CD4-positive, alpha-beta T cell treated with Interleukin-6 for 4 hours (primary cell): ENCODE measurements around the gene ABCC5.

Source experiments
- DNase-seq: peaks from one replicate; pipeline ENCODE4 v3.0.0-alpha.2; 2020; ENCODE audit warnings: mixed read lengths

Gene ABCC5

DNA sequence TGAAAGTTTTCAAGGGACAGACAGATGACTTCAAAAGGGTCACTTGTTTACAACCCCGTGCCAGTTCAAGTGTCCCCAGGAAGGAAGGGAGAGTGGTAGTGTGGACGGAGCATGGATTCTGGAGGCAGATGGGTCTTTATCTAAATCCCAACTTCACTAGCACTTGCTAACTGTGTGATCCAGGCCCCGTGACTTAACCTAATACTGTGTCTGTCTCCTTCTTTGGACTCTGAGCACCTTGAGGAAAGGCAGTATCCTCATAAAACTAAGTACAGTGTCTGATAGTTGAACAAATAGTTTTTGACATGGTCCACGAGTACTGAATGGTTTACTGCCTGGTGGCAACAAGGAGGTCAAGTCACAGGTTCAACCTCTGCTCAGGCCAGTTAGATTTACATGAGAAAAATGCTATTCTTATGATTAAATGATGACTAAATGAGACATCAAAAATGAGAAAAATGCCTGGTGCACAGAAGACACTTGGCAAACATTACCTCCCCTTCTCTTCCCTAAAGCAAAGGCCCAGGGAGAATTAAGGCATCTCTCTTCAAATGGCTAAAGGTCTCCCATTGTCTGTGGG lies 48.9 kb downstream of the ABCC5 start:
- DNase-seq = no peak

DNA sequence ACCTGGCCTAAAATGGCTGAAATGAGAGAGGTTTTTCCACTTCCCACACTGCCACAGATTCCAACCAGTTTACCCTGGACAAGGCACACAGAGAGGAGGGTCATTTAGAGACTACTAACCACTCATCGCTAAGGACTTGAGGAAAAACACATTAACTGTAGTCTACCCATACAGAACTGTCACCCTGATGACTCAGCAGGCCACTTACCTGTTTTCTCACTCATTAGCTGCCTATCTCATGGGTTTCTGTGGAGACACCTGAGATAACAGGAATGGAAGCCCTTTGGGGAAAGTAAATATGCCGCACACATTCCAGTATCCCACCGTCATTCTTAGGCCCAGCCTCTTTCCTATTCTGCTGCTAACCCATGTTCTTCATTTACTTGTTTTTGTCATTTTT lies 50.0 kb downstream of the ABCC5 start:
- DNase-seq = no peak

DNA sequence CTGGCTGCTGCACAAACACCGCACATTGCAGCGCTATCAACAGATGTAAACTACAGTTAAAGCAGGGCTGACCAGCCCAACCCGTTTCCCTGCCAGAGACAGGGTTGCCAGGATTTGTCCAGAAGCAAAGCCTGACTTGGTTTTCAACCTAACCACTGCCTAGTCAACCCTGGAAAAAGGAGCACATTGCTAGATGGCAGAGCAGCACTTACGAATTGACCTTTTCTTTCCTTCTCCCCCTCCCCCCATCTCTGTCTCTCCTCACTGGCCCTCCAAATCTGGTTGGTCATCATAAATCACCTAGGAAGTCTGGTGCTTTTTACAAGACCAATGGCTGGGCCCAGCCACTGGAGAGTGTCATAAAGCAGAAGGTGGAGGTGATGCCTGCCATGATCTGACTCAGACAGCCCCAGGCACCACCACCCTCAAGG lies 51.3 kb downstream of the ABCC5 start:
- no peak for DNase-seq

DNA sequence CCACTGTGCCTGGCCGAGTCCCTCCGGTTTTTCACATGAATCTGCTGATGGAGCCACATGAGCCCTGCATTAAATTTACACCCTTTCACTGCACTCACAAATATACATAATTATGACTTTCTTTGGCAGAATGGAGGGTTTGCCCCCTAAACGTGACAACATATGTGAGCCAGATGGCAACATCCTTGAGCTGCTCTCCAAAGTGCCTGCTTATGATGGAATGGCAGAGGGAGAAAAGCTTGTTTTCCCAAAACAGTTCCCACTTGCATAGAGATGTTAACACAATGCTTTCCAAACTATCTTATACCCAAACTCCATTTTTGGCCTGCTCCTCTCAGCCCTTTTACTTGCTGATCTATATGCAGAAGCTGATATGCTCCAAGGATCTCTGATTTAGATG lies 54.9 kb downstream of the ABCC5 start:
- DNase-seq = no peak

DNA sequence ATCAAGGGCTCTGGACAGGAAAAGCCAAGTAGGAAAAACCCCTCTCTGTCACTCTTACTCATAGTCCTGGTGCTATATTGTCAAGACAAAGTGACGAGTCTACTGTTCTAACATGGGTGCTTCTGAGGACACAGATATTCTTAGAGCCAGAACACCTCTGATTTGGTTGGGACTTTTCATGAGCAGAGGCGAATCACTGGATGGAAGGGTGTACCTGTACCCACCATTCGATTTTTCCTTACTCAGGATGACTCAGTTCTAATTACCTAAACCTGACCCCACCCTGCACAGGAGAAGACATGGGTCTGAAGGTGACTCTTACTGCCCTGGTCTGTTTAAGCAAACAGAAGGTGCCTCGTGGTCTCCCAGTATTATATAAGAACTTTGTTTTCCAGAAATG lies 58.5 kb downstream of the ABCC5 start:
- DNase-seq = no peak

DNA sequence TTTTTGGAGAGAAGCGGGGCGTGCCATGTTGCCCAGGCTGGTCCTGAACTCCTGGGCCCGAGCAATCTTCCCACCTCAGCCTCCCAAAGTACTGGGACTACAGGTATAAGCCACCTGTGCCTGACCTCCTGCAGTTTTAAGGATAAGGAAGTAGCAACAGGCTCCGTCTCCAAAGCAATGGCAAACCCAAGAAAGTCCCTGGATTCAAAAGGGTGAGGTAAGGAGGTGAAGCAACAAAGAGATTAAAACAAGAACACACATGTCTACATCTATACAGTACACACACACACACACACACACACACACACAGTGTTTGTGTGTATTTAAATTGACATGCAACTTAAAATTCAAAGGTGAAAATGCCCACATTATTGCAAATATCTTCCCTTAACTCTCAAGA lies 58.9 kb downstream of the ABCC5 start:
- no peak for DNase-seq

DNA sequence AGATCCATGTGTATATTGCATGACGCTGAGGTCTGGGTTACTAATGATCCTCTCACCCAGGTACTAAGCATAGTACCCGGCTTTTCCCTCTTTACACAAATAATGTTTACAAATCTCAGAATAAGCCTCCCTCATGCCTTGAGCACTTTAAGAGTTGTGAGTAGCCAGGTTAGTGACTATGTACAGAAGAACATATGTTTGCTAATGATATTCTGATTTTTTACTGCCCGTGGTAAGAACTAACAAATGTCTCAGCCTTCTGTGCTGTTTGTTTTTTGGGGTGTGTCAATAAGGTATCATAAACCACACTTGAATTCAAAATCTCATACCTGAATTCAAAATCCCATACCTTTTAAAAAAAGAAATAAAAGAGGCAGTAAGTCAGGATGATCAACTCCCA lies 59.5 kb downstream of the ABCC5 start:
- DNase-seq = no peak

DNA sequence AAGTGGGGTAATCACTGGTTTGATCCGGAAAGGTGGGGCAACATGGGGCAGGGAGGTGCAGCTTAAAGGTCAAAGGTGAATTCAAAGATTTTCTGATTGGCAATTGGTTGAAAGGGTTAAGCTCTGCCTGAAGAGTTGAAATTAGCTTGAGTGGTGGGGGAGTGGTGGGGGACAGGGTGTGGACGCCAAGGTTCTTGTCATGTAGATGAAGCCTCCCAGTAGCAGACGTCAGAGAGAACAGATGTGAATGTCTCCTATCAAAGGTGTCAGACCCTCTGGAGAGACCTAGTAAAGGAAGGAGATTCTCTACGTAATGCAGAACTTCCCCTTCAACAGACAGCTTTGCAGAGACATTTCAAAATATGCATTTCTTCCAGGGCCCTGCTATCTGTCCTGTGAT lies 62.8 kb downstream of the ABCC5 start:
- no peak for DNase-seq

DNA sequence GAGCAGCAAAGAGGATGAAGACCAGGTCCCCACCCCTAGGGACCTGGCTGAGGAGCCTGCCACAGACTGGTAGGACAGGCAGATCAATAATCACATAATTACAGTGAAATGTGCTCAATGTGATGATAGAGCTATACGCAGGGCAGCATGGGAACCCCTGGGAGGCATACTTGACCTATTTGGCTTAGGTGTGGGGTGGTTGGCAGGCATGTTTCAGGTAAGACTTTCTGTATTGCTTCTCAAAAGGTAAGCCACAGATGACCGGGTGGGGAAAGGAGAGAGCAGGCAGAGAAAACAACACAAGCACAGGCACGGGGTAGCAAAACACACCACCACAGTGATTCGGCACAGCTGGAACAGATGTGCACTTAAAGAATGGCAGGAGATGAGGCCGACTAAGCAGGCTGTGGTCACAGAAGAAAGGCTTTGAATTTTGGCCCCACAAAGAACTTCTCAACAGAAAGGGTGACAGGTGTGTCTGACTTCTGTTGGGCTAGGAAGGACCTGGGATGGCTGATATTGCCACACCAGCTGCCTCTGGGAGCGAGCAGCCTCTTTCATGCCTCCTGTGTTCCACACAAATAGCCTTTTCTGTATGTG lies 64.1 kb downstream of the ABCC5 start:
- no peak for DNase-seq

DNA sequence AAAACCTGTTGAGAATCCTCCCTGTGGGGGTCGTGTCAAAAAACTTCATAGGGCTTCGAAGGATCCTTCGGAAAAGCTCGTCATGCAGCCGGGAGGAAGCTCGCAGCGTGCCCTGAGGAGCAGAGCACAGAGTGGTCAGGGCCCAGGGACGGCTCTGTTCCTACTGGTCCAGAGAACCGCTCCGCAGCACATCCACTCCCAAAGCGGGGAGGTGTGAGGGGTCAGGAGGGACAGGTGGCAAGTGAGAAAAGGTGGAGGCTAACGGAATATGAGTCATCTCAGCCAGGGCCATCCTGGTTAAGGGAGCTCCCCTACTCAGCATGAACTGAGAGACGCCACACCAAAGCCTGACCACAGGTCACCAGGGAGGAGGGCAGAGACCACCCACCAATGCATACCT lies 66.2 kb downstream of the ABCC5 start:
- no peak for DNase-seq

DNA sequence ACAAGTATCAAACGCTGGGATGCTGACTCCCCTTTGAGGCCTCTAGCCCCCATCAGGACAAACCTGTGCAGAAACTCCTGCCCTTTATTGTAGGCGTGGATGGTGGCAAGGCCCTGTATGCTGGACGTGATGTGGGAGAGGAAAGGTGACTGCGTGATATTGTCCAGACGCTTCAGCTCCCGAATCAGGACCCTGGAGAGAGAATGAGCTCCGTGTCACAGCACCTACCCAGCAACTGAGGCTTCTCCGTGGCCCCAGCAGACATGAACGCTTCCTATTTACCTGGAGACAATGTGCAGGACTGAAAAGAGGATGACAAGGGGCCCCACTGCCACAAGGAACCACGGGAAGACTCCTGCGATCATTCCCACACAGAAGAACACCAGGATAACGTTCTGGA lies 68.0 kb downstream of the ABCC5 start:
- no peak for DNase-seq

DNA sequence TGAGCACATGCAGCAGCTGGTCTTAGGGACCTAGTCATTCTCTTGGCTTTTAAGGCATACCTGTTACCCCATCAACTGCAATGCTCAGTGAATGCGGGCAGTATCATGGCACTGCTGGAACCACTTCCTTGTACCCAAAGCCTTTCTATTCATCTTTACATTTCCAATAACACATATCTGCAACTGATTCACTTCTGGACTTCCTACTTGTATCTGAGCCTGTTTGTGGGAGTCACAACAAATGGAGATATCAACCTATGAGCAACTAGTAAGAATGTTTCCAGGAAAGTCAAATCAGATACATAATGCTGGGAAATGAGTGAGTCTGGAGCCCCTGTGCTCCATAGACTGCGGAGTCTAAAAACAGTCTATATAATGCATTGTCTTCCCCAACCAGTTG lies 71.6 kb downstream of the ABCC5 start:
- no peak for DNase-seq

DNA sequence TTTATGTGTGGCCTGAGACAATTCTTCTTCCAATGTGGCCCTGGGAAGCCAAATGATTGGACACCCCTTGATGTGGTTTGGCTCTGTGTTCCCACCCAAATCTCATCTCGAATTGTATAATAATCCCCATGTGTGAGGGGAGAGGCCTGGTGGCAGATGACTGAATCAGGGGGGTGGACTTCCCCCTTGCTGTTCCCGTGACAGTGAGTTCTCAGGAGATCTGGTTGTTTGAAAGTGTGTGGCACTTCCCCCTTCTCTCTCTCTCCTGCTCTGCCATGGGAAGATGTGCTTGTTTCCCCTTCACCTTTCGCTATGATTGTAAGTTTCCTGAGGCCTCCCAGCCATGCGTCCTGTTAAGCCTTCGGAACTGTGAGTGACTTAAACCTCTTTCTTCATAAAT lies 72.9 kb downstream of the ABCC5 start:
- no peak for DNase-seq

DNA sequence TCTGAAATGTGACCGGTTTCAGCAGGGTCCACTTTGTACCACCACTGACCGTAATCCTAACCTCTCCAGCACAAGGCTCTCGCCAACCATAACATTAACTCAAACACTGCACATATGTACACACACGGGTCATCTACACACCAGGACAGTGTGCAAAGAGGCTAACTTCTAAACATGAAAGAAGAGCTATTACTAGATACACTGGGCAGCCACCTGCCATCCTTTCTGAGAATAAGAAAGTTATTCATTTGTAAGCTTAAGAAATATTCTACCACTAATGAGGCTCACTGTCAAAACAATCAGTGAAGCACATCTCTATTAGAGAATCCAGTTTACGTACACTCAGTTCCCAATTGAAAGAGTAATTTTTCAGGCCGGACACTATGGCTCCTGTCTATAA lies 73.9 kb downstream of the ABCC5 start:
- no peak for DNase-seq

DNA sequence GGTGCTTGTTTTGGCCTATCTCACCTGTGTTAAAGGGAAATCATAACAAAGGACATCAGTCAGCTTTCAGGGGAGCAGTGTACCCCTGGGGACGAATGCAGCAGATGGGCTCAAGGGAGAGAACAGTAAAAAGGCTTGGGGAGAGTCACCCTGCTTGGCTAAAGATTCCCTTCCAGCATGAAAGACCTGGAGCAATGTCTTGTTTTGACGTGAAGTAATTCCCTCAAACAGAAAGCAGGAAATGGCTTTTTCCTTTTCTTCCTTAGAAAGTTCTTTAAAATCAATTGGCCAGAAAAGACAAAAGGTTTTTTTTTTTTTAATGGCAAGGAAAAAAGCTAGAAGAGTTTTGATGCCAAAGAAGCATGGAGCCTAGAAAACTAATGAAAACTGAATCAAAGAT lies 76.5 kb downstream of the ABCC5 start:
- DNase-seq = no peak

DNA sequence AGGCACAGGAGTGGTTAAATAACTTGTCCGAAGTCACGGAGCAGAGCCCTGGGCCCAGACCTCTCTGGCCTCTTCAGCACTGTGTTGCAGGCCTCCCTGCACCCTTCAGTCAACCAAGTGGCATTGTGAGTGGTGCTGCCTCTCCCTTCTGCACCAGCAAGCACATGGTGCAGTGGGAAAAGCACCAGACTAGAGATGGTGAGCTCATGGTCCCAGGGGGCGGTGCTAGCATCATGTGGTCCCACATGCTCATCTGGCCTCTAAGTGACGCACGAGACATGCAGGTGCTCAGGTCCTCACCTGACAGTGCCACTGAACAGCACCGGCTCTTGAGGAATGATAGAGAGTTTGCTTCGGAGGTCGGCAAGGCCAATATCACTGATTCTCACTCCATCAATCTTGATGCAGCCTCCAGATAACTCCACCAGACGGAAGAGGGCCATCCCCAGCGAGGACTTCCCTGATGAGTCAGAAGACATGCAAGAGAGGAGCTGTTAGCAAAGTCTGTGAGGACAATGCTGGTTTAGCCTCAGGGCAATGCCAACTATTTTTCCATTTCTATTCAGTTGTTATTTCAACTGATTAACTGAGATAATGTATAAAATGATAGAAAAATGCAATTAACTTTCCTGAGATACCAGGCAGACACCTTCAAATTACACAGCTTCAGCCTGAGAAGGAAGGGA lies 79.9 kb downstream of the ABCC5 start:
- DNase-seq = no peak

DNA sequence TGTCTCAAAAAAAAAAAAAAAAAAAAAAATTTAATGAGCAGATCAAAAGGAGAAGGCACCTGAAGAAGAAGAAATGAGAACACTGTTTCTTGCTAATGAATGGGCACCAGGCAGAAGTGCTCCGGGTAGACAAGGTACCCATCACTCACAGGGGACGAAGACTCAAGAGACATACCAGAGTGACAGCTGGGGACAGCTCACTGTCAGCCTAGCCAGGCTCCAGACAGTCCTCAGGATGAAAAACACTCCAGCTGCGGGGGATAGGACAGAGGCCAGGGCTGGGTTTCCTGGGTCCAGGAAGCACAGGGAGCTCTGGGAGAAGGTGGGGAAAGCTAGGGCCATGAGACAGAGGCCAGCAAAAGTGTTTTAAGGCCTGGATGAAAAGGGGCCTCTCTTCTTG lies 84.5 kb downstream of the ABCC5 start:
- DNase-seq = no peak

DNA sequence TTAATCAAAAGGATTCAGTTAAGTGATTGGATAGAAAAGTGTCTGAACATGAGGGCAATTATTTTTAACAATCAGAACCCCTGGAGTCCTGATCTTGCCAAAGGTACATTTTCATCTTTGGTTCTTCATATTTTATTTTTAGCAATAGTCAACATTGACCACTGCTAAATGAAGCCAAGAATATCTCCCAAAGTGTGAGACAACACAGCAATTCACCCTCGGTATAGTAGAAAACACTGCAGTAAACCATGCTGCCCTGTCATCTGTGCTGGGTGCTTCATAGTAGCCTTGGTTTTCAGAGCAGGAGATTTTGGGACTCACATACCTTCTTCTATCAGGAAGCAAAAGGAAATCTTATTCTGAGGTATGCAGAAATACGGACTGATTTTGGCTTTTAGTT lies 85.8 kb downstream of the ABCC5 start:
- no peak for DNase-seq

DNA sequence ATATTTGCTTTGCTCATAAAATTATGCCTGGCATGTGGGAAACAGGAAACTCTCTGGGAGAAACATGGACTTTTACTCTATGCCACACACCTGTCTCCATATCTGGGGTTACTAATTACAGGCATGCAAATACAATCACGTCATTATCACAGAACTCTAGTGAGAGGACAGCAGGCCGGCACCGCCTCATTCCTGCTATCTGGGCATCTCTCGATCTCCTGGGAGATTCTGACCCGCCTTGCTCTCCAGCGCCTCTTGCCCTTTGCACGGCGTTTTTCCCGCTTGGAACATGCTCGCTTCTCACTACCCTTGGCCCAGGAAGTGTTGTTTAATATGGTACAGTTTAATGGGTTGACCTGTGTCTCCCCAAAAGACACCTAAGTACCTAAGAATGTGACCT lies 87.6 kb downstream of the ABCC5 start:
- no peak for DNase-seq

DNA sequence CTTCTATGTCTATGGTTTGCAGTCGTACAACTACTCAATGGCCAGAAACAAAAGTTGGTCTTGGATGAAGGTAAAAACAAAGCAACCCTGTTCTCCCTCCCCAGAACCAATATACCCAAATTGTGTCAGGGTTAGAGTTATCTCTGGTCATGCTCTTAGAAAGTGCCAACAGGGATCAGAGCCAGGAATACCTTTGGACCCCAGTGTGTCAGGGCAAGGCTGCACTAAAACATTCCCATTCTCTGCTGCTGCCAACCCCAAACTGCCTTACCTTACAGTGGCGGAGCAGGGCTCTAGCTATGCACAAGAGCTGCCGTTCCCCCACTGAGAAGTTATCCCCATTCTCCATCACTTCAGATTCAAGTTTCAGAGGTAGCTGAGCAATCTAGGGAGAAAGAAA lies 90.6 kb downstream of the ABCC5 start:
- no peak for DNase-seq

DNA sequence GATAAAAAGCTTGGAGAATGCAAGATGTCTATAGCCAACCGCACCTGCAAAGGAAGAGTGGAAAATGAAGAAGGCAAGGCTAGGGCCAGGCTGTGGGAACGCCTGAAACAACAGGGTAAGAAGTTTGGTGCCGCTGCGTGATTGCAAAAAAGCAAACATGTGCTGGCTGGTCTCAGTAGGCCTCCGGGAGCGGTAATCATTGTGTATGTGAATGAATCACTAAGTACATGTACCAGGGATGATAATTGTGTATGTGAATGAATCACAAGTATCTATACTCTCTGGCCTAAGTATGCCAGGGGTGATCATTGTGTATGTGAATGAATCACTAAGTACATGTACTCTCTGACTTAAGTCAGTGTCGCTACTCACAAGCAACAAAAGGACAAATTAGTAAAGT lies 92.7 kb downstream of the ABCC5 start:
- DNase-seq = no peak

DNA sequence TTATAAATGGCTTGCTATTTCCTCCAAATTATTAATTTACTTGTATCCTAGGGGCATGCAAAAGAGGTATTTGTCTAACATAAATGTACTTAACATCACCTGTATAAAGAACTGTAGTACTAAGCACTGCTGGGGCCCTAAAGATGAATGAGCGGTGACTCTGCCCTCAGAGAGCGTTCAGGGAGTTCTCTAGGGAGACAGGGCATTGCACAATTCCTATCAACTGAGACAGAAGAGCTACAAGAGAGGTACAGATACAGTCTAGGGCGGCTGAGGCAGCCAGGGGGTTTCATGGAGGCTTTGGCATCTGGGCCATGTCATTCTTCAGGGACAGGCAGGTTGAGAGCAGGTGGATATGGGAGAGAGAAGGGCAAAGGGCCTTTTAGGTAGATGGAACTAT lies 93.1 kb downstream of the ABCC5 start:
- DNase-seq = no peak

DNA sequence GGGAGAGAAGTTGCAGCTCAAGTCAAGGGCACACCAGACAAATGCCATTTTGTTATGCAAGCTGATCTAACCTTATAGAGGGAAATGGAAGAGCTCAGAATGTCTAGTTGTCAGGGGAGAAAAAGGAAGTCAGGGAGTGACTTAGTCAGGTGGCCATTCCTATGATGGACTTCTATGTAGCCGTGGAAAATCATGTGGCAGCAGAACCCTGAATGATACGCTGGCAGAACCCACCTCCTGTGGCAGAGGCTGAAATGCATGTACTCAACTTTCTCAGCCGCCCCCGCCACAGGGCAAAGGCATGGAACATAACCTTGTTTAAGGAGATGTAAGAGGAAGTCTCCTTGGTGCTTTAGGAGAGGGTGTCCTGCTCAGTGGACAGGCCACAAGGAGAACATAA lies 95.3 kb downstream of the ABCC5 start:
- no peak for DNase-seq

DNA sequence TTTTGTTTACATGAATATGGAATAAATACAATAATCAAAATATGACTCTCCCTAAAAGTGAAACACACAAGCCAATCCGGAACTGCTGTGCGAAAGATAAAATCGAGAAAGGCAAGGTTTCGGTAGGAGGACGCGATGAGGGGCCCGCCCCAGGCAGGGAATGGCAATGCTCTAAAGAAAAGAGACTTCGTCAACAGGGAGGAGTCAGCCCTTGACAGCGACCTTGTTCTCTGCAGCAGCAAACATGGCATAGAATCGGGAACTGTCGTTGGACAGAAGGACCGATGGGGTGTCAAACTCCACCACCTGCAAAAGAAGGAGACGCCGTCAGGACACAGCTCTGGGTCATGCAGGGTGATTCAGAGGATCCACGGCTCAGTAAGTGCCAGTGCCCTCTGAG lies 96.6 kb downstream of the ABCC5 start:
- DNase-seq = no peak

DNA sequence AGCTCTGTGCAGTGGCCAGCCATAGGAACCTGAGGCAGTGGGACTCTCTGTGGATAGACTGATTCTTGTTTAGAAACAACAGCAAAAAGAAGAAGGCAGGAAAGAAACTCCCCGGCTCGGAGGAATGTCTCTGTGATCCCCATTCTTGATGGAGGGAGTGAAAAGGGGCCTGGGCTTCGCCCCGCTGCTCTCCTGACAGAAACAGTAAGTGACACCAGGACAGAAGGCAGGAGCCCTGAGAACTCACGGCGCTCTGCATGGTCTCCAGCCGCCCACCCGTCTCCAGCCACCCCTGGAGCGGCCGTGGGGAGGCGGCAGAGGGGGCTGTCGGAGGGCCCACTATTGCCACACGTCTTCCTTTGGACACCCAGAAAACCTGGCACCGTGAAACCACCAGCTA lies 97.3 kb downstream of the ABCC5 start:
- DNase-seq = no peak
